Type B pancreatic cell (in vitro differentiated cells): ENCODE data around the gene SPINT1. TPM values are rescaled to one million over a fixed set of nuclear protein-coding genes. Genes with fewer than 3 reads are reported as not detected.

Experiments used
- DNase-seq: peaks from one replicate; pipeline ENCODE4 v3.0.0; 2021; ENCODE audit warnings: mixed read lengths; ENCODE audit not compliant: unreplicated experiment; ENCODE audit errors: extremely low spot score
- H3K27ac Mint-ChIP-seq: 2 replicates; pipeline ENCODE4 v1.8.0; 2021; ENCODE audit warnings: mild to moderate bottlenecking, mixed read lengths
- H3K27me3 Mint-ChIP-seq: 2 replicates; pipeline ENCODE4 v1.8.0; 2021; ENCODE audit warnings: mixed read lengths
- H3K36me3 Mint-ChIP-seq: 2 replicates; pipeline ENCODE4 v1.8.0; 2021; ENCODE audit warnings: mixed read lengths
- H3K4me1 Mint-ChIP-seq: one replicate; pipeline ENCODE4 v1.8.0; 2021; ENCODE audit warnings: mixed read lengths; ENCODE audit not compliant: unreplicated experiment
- H3K4me3 Mint-ChIP-seq: 2 replicates; pipeline ENCODE4 v1.8.0; 2021; ENCODE audit warnings: mild to moderate bottlenecking, mixed read lengths
- H3K9me3 Mint-ChIP-seq: 2 replicates; pipeline ENCODE4 v1.8.0; 2021; ENCODE audit warnings: mixed read lengths
- total RNA-seq: library from RNA; stranded (reverse); gene quantifications from 2 replicates; pipeline ENCODE4 v1.2.1, GENCODE V29; 2021; ENCODE audit warnings: low replicate concordance
- TF ChIP-seq, protein P1 (sequence below): fragments of 200-600 bp; sonication (generic); conservative IDR thresholded peaks from 2 replicates; pipeline ENCODE4 v1.5.0; 2021; ENCODE audit warnings: antibody characterized with exemption, mild to moderate bottlenecking

Gene SPINT1
- total RNA-seq, 1 donor from 2014 or later = 156 TPM

- TF ChIP-seq, protein P1, sequence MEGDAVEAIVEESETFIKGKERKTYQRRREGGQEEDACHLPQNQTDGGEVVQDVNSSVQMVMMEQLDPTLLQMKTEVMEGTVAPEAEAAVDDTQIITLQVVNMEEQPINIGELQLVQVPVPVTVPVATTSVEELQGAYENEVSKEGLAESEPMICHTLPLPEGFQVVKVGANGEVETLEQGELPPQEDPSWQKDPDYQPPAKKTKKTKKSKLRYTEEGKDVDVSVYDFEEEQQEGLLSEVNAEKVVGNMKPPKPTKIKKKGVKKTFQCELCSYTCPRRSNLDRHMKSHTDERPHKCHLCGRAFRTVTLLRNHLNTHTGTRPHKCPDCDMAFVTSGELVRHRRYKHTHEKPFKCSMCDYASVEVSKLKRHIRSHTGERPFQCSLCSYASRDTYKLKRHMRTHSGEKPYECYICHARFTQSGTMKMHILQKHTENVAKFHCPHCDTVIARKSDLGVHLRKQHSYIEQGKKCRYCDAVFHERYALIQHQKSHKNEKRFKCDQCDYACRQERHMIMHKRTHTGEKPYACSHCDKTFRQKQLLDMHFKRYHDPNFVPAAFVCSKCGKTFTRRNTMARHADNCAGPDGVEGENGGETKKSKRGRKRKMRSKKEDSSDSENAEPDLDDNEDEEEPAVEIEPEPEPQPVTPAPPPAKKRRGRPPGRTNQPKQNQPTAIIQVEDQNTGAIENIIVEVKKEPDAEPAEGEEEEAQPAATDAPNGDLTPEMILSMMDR = no peak
- peaks cover 4% of the 10 kb centered on the region for H3K4me1 Mint-ChIP-seq
- H3K36me3 Mint-ChIP-seq = no peaks in the 10 kb centered on the region
- no peaks in the 10 kb centered on the region for H3K9me3 Mint-ChIP-seq
- no peak overlapping the region for H3K4me3 Mint-ChIP-seq
- H3K27ac Mint-ChIP-seq = peak overlapping the region; percentile 96
- no peak for DNase-seq
- peaks cover 2% of the 10 kb centered on the region for H3K27me3 Mint-ChIP-seq
These were observed 35.8 kb downstream of the SPINT1 start for GRCh38 chr15:40879609-40880008.

DNA sequence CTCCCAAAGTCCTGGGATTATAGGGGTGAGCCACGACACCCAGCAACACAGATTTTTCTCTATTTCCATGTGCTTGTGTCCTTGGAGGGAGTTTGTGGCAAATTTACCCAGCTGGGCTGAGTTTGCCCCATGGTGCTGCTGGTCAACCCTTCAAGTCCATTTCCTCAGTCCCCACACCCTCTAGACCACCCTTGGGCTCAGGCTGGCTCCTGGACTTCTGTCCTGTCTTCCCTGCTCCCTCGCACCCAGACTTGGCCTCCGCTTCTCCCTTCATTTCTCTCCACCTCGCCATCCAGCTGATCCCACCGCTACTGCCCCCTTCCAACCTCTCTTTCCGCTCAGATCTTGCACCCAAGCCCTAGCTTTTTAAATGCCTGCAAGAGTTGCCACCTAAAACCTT is 37.5 kb downstream of the SPINT1 start:
- TF ChIP-seq, protein P1 = no peak
- Mint-ChIP-seq H3K4me1 (peaks cover 3% of the 10 kb centered on the region), H3K27me3 (peaks cover 2% of the 10 kb centered on the region), H3K4me3 (no peak overlapping the region), H3K9me3 (no peaks in the 10 kb centered on the region), H3K36me3 (no peaks in the 10 kb centered on the region), H3K27ac (no peak overlapping the region)
- DNase-seq = no peak

DNA sequence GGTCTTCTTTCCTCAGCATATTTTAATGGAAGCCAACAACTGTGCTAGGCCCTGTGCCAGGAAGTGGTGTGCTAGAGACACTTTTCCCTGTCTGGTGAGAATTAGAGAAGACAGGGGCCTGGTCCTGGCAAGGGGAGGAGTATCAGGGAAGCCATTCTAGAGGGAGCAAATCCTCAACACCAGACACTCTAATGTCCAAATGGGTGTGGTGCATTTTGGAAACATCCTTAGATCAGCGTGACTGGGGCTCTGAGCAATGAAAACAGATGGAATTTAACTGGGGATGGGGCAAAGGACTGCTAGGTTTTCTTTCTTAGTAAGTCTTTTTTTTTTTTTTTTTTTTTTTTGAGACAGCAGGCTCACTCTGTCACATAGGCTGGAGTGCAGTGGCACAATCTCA is 42.7 kb downstream of the SPINT1 start:
- H3K9me3 Mint-ChIP-seq = no peaks in the 10 kb centered on the region
- peak overlapping the region; percentile 49 for H3K27ac Mint-ChIP-seq
- no peaks in the 10 kb centered on the region for H3K4me1 Mint-ChIP-seq
- TF ChIP-seq, protein P1 = no peak
- H3K4me3 Mint-ChIP-seq = no peak overlapping the region
- H3K36me3 Mint-ChIP-seq = no peaks in the 10 kb centered on the region
- H3K27me3 Mint-ChIP-seq = no peaks in the 10 kb centered on the region
- DNase-seq = no peak

DNA sequence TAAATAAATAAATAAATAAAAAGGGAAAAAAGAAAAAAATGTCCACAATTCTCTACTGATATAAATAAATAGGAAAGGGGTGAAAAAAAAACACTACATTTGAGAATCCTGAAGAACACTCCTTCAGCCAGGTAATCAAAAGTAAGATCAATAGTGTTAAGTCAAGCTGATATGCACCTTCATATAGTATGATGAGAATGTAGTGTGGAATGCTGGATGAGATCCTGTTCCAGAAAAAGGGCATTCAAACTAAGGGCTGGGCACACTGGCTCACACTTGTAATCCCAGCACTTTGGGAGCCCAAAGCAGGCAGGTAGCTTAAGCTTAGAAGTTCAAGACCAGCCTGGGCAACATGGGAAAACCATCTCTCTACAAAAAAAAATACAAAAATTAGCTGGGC is 45.3 kb downstream of the SPINT1 start:
- TF ChIP-seq, protein P1 = no peak
- Mint-ChIP-seq H3K36me3 (no peaks in the 10 kb centered on the region), H3K27me3 (no peaks in the 10 kb centered on the region), H3K4me3 (no peak overlapping the region), H3K4me1 (peaks cover 6% of the 10 kb centered on the region), H3K9me3 (no peaks in the 10 kb centered on the region), H3K27ac (no peak overlapping the region)
- DNase-seq = no peak

DNA sequence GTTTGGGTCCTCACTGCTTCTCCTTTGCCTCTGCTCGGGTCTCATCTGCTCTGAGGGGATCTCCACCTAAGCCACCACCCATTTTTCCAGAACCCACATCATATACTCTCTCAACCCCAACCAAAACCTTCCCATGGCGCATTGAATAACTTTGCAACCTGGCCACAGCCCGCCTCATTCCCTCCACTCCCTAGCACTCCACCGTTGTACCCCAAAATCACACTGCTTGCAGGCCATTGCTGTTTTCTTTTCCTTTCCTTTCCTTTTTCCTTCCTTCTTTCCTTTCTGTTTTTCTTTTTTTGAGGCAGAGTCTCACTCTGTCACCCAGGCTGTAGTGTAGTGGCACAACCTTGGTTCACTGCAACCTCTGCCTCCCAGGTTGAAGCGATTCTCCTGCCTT is 47.3 kb downstream of the SPINT1 start:
- H3K4me3 Mint-ChIP-seq = no peak overlapping the region
- H3K36me3 Mint-ChIP-seq = no peaks in the 10 kb centered on the region
- H3K27ac Mint-ChIP-seq = peak overlapping the region; percentile 88

More for the DNA sequence above, 47.3 kb downstream of the SPINT1 start:
- Mint-ChIP-seq H3K4me1 (peaks cover 12% of the 10 kb centered on the region), H3K27me3 (no peaks in the 10 kb centered on the region), H3K9me3 (no peaks in the 10 kb centered on the region)
- TF ChIP-seq, protein P1 = no peak
- no peak for DNase-seq
